ENCODE results near the gene PHC2. TPM values are rescaled to one million over a fixed set of nuclear protein-coding genes. Genes with fewer than 3 reads are reported as not detected.

Gene PHC2
- total and polyA plus RNA-seq, 9 of the 15 experiments (the other 6 are each of a cell fraction or from before 2014, with no cell fraction given): 3.1 to 67.6 (median 34.6) TPM

DNA sequence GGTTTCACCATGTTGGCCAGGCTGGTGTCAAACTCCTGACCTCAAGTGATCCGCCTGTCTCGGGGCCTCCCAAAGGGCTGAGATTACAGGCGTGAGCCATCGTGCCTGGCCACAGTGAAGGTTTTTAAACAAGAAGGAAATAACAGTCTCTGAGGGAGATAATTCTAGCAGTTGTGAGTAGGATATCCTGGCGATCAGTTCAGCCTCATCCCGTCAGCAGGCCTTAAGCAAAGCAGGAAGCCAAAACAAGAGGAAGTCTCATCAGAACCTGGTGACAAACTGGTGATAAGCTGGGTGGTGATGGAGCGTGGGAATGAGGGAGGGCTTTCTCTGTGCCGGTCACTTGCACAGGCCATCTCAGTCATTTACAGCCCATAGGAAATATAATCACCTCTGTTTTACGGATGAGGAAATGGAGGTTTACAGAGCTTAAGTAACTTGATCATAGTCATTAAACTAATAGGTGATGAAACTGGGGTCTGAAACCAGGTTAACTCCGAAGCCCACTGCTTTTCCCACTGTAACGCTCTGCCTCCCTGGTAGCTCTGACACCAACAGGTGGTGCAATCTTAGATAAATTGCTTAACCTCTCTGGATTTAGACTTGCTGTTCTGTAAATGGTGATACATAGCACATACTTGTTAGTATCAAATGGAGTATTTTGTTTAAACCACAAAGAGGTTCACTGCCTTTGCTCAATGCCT is 69.2 kb downstream of the PHC2 start (continued):
- TF ChIP-seq ZNF740 (CRISPR knock-in tag; IDR thresholded peaks at IDR 0.05) (no peak), ZNF740 (tag; IDR thresholded peaks at IDR 0.05) (no peak), ZNF507 (tag; conservative IDR thresholded peaks at IDR 0.05) (no peak), NFXL1 (CRISPR knock-in tag; IDR thresholded peaks at IDR 0.05) (no peak), KLF6 (CRISPR knock-in tag; IDR thresholded peaks at IDR 0.05; ENCODE audit: borderline replicate concordance) (no peak), CHD7 (IDR thresholded peaks at IDR 0.05; ENCODE audit: low read depth, low read length) (no peak), SAFB2 (IDR thresholded peaks at IDR 0.05; ENCODE audit: borderline replicate concordance, low read depth, low read length, severe bottlenecking) (no peak), RBM25 (IDR thresholded peaks at IDR 0.05; ENCODE audit: low read depth, low read length, severe bottlenecking) (no peak), LARP7 (IDR thresholded peaks at IDR 0.05) (no peak), ZNF143 (CRISPR knock-in tag; IDR thresholded peaks at IDR 0.05) (no peak), HNRNPUL1 (IDR thresholded peaks at IDR 0.05; ENCODE audit: low read length) (no peak), ZNF707 (CRISPR knock-in tag; conservative IDR thresholded peaks at IDR 0.05) (no peak)
- TF ChIP-seq, protein P1, sequence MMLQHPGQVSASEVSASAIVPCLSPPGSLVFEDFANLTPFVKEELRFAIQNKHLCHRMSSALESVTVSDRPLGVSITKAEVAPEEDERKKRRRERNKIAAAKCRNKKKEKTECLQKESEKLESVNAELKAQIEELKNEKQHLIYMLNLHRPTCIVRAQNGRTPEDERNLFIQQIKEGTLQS (IDR thresholded peaks at IDR 0.05): peak; percentile 26; the same call in 1 of the 2 replicates
- TF ChIP-seq, protein P1 (CRISPR knock-in tag; conservative IDR thresholded peaks at IDR 0.05): no peak

All from K562 (cell line).